NB4 (cell line): ENCODE data around the gene COL21A1.

Source experiments
- MYC ChIP-seq: IDR thresholded peaks from 2 replicates; pipeline ENCODE4 v1.6.1; 2011; ENCODE audit warnings: low read depth, low read length
- TF ChIP-seq, protein P1 (sequence below): IDR thresholded peaks from one replicate; pipeline ENCODE4 v1.5.1; 2012; ENCODE audit warnings: low read depth, low read length

DNA sequence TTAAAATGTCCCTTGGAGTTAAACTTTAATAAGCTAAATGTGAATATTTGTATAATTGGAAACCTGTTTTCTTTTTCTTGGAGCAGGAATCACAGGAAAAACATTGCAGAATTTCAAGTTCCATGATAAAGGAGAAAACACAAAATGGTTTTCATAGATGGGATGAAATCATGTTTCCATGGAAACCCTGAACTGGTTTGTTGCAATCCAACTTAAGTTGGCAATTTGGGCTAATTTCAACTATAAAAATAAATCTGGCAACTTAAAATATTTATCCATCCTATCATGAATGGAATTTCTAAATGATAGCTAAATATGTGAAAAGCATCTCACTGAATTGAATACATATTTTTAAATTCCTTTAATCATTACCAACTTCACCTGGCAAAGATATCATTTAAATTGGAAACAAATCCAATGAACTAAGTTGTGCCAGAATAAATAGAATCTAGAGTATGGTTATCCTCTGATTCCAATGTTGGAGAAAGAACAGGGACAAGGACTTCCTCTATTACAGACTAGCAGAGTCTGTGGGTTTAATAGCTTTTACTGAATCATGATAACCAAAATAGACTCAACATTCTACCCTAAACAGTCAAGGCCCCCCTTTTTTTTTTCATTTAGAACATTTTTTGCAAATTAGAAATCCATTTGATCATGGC is 33.2 kb downstream of the COL21A1 start:
- TF ChIP-seq, protein P1, sequence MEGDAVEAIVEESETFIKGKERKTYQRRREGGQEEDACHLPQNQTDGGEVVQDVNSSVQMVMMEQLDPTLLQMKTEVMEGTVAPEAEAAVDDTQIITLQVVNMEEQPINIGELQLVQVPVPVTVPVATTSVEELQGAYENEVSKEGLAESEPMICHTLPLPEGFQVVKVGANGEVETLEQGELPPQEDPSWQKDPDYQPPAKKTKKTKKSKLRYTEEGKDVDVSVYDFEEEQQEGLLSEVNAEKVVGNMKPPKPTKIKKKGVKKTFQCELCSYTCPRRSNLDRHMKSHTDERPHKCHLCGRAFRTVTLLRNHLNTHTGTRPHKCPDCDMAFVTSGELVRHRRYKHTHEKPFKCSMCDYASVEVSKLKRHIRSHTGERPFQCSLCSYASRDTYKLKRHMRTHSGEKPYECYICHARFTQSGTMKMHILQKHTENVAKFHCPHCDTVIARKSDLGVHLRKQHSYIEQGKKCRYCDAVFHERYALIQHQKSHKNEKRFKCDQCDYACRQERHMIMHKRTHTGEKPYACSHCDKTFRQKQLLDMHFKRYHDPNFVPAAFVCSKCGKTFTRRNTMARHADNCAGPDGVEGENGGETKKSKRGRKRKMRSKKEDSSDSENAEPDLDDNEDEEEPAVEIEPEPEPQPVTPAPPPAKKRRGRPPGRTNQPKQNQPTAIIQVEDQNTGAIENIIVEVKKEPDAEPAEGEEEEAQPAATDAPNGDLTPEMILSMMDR = no peak
- no peak for TF ChIP-seq MYC
